ENCODE data around the gene FNTB. TPM values are rescaled to one million over a fixed set of nuclear protein-coding genes. Genes with fewer than 3 reads are reported as not detected.

FNTB gene
- total RNA-seq, 1 donor from 2014 or later: 18.0 TPM

DNA sequence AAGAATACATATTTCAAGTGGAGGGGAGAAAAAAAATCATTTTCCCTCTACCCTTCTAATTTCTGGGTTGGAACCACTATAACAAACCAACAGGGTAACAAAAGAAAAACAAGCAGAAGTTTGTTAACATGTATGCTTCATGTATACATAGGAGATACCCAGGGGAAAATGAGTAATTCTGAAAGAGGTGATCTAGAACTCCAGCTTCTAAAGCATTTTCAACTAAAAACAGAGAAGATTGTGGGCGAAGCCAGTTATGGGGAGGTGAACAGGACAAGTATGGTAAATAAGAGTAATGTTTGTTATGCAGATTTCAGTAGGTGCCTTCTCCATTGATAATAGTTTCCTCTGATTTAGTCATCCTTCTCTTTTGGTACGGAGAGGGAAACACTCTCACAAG, 16.7 kb downstream of the FNTB start:
- H3K27me3 ChIP-seq (ENCODE audit: control insufficient read depth, insufficient read depth, low read length): no peaks in the 10 kb centered on the region
- H3K36me3 ChIP-seq (ENCODE audit: control insufficient read depth, insufficient read depth, low read length): no peaks in the 10 kb centered on the region
- no peak overlapping the region for H3K4me3 ChIP-seq (ENCODE audit: low read depth, low read length)
- no peak for DNase-seq (ENCODE audit: low read depth)
- TF ChIP-seq, protein P1, sequence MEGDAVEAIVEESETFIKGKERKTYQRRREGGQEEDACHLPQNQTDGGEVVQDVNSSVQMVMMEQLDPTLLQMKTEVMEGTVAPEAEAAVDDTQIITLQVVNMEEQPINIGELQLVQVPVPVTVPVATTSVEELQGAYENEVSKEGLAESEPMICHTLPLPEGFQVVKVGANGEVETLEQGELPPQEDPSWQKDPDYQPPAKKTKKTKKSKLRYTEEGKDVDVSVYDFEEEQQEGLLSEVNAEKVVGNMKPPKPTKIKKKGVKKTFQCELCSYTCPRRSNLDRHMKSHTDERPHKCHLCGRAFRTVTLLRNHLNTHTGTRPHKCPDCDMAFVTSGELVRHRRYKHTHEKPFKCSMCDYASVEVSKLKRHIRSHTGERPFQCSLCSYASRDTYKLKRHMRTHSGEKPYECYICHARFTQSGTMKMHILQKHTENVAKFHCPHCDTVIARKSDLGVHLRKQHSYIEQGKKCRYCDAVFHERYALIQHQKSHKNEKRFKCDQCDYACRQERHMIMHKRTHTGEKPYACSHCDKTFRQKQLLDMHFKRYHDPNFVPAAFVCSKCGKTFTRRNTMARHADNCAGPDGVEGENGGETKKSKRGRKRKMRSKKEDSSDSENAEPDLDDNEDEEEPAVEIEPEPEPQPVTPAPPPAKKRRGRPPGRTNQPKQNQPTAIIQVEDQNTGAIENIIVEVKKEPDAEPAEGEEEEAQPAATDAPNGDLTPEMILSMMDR (IDR thresholded peaks at IDR 0.05; ENCODE audit: insufficient read depth, low read length, poor library complexity, severe bottlenecking): no peak

DNA sequence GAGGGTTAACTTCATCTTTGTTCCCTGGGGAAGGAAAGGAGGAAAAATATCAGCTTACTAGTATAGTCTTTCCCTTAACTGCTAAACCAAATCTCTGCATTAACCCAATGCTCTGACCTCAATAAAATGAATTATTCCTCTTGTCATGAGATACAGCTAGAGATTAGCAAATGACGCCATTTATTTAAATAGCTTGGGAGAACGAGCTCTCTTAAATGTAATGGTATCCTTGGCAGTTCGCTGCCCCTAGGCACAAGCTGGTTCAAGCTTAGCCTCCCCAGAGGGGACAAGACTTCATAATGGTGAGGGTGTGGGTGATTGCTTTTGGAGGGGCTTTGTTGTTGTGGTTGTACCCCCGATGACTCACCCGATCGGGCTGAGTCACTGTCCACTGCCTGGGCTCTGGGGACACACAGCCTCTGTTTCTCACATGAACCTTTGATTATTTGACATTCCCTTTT, 19.6 kb downstream of the FNTB start:
- TF ChIP-seq, protein P1 (IDR thresholded peaks at IDR 0.05; ENCODE audit: insufficient read depth, low read length, poor library complexity, severe bottlenecking): no peak
- no peak for DNase-seq (ENCODE audit: low read depth)
- H3K36me3 ChIP-seq (ENCODE audit: control insufficient read depth, insufficient read depth, low read length): no peaks in the 10 kb centered on the region

DNA sequence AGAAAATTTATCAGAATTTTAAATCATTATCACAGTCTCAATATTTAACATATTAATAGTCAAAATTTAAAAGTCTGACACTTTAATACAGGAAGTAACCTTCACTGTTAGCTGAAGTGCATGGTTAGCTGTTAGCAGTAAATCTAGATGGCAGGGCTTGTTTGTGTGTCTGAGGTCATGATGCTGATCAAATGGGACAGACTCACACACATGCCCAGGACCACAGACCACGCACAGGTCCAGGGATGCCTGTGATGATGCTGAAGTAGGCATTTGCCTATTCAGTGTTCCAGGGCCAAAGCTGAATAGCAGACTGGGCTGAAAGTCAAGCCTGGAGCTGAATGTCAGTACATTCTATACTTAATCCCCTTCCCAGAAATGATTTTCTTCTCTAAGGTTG, 20.5 kb downstream of the FNTB start:
- TF ChIP-seq, protein P1 (IDR thresholded peaks at IDR 0.05; ENCODE audit: insufficient read depth, low read length, poor library complexity, severe bottlenecking): no peak
- Histone ChIP-seq H3K4me3 (ENCODE audit: low read depth, low read length) (no peak overlapping the region), H3K36me3 (ENCODE audit: control insufficient read depth, insufficient read depth, low read length) (no peaks in the 10 kb centered on the region), H3K27me3 (ENCODE audit: control insufficient read depth, insufficient read depth, low read length) (no peaks in the 10 kb centered on the region)
- DNase-seq (ENCODE audit: low read depth): no peak

More for the DNA sequence above, 19.6 kb downstream of the FNTB start:
- Histone ChIP-seq H3K27me3 (ENCODE audit: control insufficient read depth, insufficient read depth, low read length) (no peaks in the 10 kb centered on the region), H3K4me3 (ENCODE audit: low read depth, low read length) (no peak overlapping the region)

DNA sequence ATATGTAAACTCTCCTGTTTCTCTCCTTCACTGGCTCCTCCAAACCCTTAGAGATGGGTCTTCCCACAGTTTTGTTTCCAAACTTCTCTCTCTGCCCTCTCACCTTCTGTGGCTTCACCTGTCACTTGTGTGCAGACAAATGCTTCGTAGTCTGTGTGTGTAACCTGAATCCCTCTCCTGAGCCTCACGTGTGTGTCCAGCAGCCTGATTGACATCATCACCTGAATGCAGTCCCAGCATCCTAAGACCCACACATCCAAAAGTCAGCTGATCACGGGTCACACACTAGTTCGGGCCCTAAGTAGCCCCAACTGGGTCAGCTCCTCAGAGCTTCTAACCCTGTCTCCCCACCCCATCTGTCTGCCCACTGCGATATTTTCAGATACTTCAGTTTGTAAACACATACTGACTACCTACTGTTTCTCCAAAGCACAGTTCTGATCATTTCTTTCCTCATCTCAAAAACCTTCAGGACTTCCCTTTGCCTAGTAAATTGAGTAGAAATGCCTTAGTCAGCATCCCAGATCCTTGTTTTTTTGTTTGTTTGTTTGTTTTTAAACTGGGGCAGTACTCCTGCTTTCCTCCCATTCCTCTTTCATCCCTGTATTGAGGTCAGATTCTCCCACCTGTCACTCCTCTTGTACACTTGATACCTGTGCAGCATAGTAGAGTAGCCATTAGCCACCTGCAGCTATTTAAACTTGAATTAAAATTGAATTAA, 23.7 kb downstream of the FNTB start:
- no peak overlapping the region for H3K4me3 ChIP-seq (ENCODE audit: low read depth, low read length)
- no peak for DNase-seq (ENCODE audit: low read depth)

DNA sequence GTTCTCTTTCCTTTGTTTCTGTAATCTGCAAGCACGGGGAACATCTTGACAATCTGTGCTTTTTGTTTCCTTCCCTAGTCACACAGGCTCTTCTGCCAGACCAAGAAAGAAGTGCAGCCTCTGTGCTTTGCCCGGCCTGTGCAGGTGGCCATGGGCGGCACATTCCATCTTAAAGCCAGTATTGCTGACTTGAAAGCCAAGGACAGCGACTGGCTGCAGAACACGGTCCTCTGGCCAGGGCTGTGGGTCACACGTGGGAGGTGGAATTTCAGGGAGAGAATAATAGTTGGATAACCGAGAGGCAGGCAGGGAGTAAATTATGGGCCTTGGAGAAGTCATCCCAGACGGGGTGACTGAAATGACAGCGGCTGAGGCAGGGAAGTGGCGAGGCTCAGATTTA, 24.8 kb downstream of the FNTB start:
- Histone ChIP-seq H3K27me3 (ENCODE audit: control insufficient read depth, insufficient read depth, low read length) (no peaks in the 10 kb centered on the region), H3K36me3 (ENCODE audit: control insufficient read depth, insufficient read depth, low read length) (peaks cover 2% of the 10 kb centered on the region), H3K4me3 (ENCODE audit: low read depth, low read length) (no peak overlapping the region)
- TF ChIP-seq, protein P1 (IDR thresholded peaks at IDR 0.05; ENCODE audit: insufficient read depth, low read length, poor library complexity, severe bottlenecking): no peak
- no peak for DNase-seq (ENCODE audit: low read depth)

More for the DNA sequence above, 23.7 kb downstream of the FNTB start:
- TF ChIP-seq, protein P1 (IDR thresholded peaks at IDR 0.05; ENCODE audit: insufficient read depth, low read length, poor library complexity, severe bottlenecking): no peak
- Histone ChIP-seq H3K36me3 (ENCODE audit: control insufficient read depth, insufficient read depth, low read length) (no peaks in the 10 kb centered on the region), H3K27me3 (ENCODE audit: control insufficient read depth, insufficient read depth, low read length) (no peaks in the 10 kb centered on the region)

DNA sequence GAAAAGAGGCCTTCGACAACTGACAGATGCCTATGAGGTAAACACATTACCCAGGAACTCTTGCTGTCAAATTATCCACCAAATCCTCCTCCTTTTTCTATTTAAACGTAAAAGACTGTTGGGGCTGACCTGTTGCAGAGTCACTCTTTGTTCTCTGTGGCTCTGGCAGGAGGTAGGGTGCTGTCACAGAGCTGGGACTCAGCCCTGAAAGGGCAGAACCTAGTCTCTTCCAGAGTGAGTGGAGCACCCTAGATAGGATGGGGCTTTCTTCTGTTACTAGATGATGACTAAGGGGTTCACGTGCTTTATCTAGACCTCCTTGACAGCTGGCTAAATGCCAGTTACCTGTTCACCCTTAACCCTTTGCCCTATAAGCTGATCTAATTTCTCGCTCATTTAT, 25.7 kb downstream of the FNTB start:
- Histone ChIP-seq H3K36me3 (ENCODE audit: control insufficient read depth, insufficient read depth, low read length) (peaks cover 2% of the 10 kb centered on the region), H3K4me3 (ENCODE audit: low read depth, low read length) (no peak overlapping the region), H3K27me3 (ENCODE audit: control insufficient read depth, insufficient read depth, low read length) (no peaks in the 10 kb centered on the region)
- no peak for DNase-seq (ENCODE audit: low read depth)
- TF ChIP-seq, protein P1 (IDR thresholded peaks at IDR 0.05; ENCODE audit: insufficient read depth, low read length, poor library complexity, severe bottlenecking): no peak

Data from kidney epithelial cell (primary cell).